ENCODE measurements around the gene GCLC. TPM values are rescaled to one million over a fixed set of nuclear protein-coding genes. Genes with fewer than 3 reads are reported as not detected.

GCLC gene
- total and polyA plus RNA-seq, 9 of the 15 experiments (the other 6 are each of a cell fraction or from before 2014, with no cell fraction given): 3.9 to 20.0 (median 9.4) TPM

- Histone ChIP-seq H3K9ac (ENCODE audit: insufficient read depth in 1 of 2, low read depth in 2 of 2, low read length in 2 of 2) (no peak overlapping the region), H3K36me3 (ENCODE audit: control insufficient read depth, insufficient read depth, low read length) (no peaks in the 10 kb centered on the region), H4K20me1 (replicated peaks; ENCODE audit: control insufficient read depth, insufficient read depth, low read length) (no peaks in the 10 kb centered on the region), H3K27ac (ENCODE audit: extremely low read depth, low read depth, low read length) (no peak overlapping the region), H3K4me2 (ENCODE audit: insufficient read depth, low read length) (no peak overlapping the region), H3K9me3 (replicated peaks; ENCODE audit: control insufficient read depth, insufficient read depth, low read depth, low read length) (no peaks in the 10 kb centered on the region), H3K4me3 (no peak overlapping the region), H3K27me3 (ENCODE audit: control insufficient read depth in 2 of 2, insufficient read depth in 2 of 2, low read length in 2 of 2) (0 out of 5 replicates have a peak, but pooled peaks cover 0 to 2% of the 10 kb centered on the region in 2 experiments), H3K4me1 (replicated peaks in 1 of 2; ENCODE audit: control insufficient read depth in 2 of 2, insufficient read depth in 2 of 2, low read length in 2 of 2) (no peaks in the 10 kb centered on the region), H3K9me1 (ENCODE audit: control insufficient read depth, insufficient read depth, low read length) (no peaks in the 10 kb centered on the region), H2AFZ (ENCODE audit: low read depth, low read length) (no peak overlapping the region), H3K79me2 (ENCODE audit: control insufficient read depth, insufficient read depth, low read length) (no peaks in the 10 kb centered on the region)
- ChIA-PET CTCF (ENCODE audit: low intra/inter-chr PET ratio) (no interaction called here), POLR2A (no interaction called here)
- FAIRE-seq: no peak
- 2% methylated on average over 3 of the region's 3 CpGs for whole genome bisulfite sequencing (ENCODE audit: insufficient coverage, low coverage, missing lambda C conversion rate)
- in situ Hi-C loops (cut with MboI): no loop called here
- DNase-seq (ENCODE audit: extremely low read depth in 1 of 4, low spot score in 3 of 4): no peak
- ATAC-seq: no peak
- BruUV-seq (replicated peaks): no TSS peak
- intact Hi-C loops (cut with micrococcal nuclease): no loop called here
- TF ChIP-seq HMG20A (CRISPR knock-in tag; conservative IDR thresholded peaks at IDR 0.05) (no peak), CREBBP (IDR thresholded peaks at IDR 0.05; ENCODE audit: low read depth, low read length) (no peak), MBD2 (IDR thresholded peaks at IDR 0.05; ENCODE audit: borderline replicate concordance, low read depth) (no peak), REST (IDR thresholded peaks at IDR 0.05; ENCODE audit: borderline replicate concordance) (no peak), REST (CRISPR knock-in tag; IDR thresholded peaks at IDR 0.05; ENCODE audit: low read depth) (no peak), ARNT (IDR thresholded peaks at IDR 0.05) (no peak), ATF6 (CRISPR knock-in tag; IDR thresholded peaks at IDR 0.05) (no peak), TAF1 (IDR thresholded peaks at IDR 0.05; ENCODE audit: control insufficient read depth, extremely low read depth, insufficient read depth, low read length, severe bottlenecking) (no peak), ZZZ3 (IDR thresholded peaks at IDR 0.05) (no peak), ZNF512 (tag; IDR thresholded peaks at IDR 0.05) (no peak)
Measured at GRCh38 chr6:53566755-53567154, 21.9 kb upstream of the GCLC start.

Data from K562 (cell line).